Hepatocyte (in vitro differentiated cells): ENCODE results near the gene ARAP1.

Source experiments
- EZH2 ChIP-seq: fragments of 200-600 bp; sonication (generic); IDR thresholded peaks from 2 replicates; pipeline ENCODE4 v1.6.1; 2016; ENCODE audit warnings: antibody characterized with exemption, mild to moderate bottlenecking, borderline replicate concordance
- EZH2phosphoT487 ChIP-seq: fragments of 200-600 bp; sonication (generic); IDR thresholded peaks from one replicate; pipeline ENCODE4 v1.6.1; 2018; ENCODE audit warnings: antibody characterized with exemption, mild to moderate bottlenecking, low read depth, moderate library complexity; ENCODE audit not compliant: unreplicated experiment, severe bottlenecking
- TF ChIP-seq, protein P1 (sequence below): fragments of 200-600 bp; sonication (generic); IDR thresholded peaks from 2 replicates; pipeline ENCODE4 v1.5.1; 2016; ENCODE audit warnings: antibody characterized with exemption, mild to moderate bottlenecking; ENCODE audit not compliant: poor library complexity

DNA sequence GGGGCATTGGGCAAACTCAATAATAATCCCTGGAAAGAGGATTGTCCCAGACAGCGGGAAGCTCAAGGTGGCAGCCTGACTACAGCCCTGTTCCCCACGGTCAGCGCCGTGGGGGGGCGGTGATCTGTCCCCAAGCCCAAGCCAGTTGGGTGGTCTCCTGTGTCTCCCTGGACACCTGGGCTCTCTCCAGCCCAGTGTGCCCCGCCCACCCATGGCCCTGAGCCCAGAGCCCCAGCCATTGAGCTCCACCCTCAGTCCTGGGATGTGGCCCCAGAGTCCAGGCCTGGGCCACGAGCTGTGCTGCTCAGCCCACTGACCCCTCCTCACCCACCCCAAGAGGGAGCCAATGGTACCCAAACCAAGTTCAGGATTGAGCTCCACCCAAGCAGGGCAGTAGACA, 50.1 kb downstream of the ARAP1 start:
- TF ChIP-seq, protein P1, sequence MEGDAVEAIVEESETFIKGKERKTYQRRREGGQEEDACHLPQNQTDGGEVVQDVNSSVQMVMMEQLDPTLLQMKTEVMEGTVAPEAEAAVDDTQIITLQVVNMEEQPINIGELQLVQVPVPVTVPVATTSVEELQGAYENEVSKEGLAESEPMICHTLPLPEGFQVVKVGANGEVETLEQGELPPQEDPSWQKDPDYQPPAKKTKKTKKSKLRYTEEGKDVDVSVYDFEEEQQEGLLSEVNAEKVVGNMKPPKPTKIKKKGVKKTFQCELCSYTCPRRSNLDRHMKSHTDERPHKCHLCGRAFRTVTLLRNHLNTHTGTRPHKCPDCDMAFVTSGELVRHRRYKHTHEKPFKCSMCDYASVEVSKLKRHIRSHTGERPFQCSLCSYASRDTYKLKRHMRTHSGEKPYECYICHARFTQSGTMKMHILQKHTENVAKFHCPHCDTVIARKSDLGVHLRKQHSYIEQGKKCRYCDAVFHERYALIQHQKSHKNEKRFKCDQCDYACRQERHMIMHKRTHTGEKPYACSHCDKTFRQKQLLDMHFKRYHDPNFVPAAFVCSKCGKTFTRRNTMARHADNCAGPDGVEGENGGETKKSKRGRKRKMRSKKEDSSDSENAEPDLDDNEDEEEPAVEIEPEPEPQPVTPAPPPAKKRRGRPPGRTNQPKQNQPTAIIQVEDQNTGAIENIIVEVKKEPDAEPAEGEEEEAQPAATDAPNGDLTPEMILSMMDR = no peak
- TF ChIP-seq EZH2 (no peak), EZH2phosphoT487 (no peak)
